ENCODE results near the gene ABCD1. TPM values are rescaled to one million over a fixed set of nuclear protein-coding genes. Genes with fewer than 3 reads are reported as not detected.

ABCD1 gene
- total RNA-seq, 1 experiment from 2014 or later = 3.5 TPM

- DNase-seq (ENCODE audit: unreplicated experiment) = no peak
- no TSS peak for BruUV-seq (replicated peaks)
- Mint-ChIP-seq H3K27me3 (ENCODE audit: insufficient read depth, unreplicated experiment) (no peaks in the 10 kb centered on the region), H3K4me1 (ENCODE audit: insufficient read depth, unreplicated experiment) (peaks cover 8% of the 10 kb centered on the region), H3K36me3 (ENCODE audit: insufficient read depth, unreplicated experiment) (no peaks in the 10 kb centered on the region), H3K4me3 (ENCODE audit: unreplicated experiment) (no peak overlapping the region), H3K9me3 (ENCODE audit: unreplicated experiment) (peaks cover 7% of the 10 kb centered on the region), H3K27ac (ENCODE audit: low read depth, unreplicated experiment) (no peak overlapping the region)
- CTCF ChIA-PET = interaction anchor here (0.6 to 1.0 kb wide), 2 partner anchors 9 to 12 kb away, joined by 3 read pairs; no protein-coding TSS in a partner anchor
- intact Hi-C loops (cut with micrococcal nuclease) = no loop called here
- POLR2A ChIA-PET = no interaction called here
- TF ChIP-seq CTCF (IDR thresholded peaks at IDR 0.05; ENCODE audit: unreplicated experiment) = no peak
Observed at GRCh38 chrX:153736071-153736820, 11.6 kb downstream of the ABCD1 start.

- Mint-ChIP-seq H3K9me3 (ENCODE audit: unreplicated experiment) (peaks cover 7% of the 10 kb centered on the region), H3K4me3 (ENCODE audit: unreplicated experiment) (no peak overlapping the region), H3K27ac (ENCODE audit: low read depth, unreplicated experiment) (no peak overlapping the region), H3K36me3 (ENCODE audit: insufficient read depth, unreplicated experiment) (no peaks in the 10 kb centered on the region), H3K4me1 (ENCODE audit: insufficient read depth, unreplicated experiment) (peaks cover under 1% of the 10 kb centered on the region), H3K27me3 (ENCODE audit: insufficient read depth, unreplicated experiment) (no peaks in the 10 kb centered on the region)
- BruUV-seq (replicated peaks) = no TSS peak
- DNase-seq (ENCODE audit: unreplicated experiment) = no peak
- intact Hi-C loops (cut with micrococcal nuclease) = no loop called here
- ChIA-PET POLR2A (no interaction called here), CTCF (interaction anchor here (0.7 kb wide), 1 partner anchor 803 kb away, joined by 4 read pairs; no protein-coding TSS in a partner anchor)
- TF ChIP-seq CTCF (IDR thresholded peaks at IDR 0.05; ENCODE audit: unreplicated experiment) = no peak
Observed at GRCh38 chrX:153736871-153737441, 12.3 kb downstream of the ABCD1 start.

GRCh38 chrX:153738056-153738605 lies 13.5 kb downstream of the ABCD1 start:
- Mint-ChIP-seq H3K27ac (ENCODE audit: low read depth, unreplicated experiment) (no peak overlapping the region), H3K4me3 (ENCODE audit: unreplicated experiment) (no peak overlapping the region), H3K27me3 (ENCODE audit: insufficient read depth, unreplicated experiment) (no peaks in the 10 kb centered on the region), H3K9me3 (ENCODE audit: unreplicated experiment) (peaks cover 7% of the 10 kb centered on the region), H3K36me3 (ENCODE audit: insufficient read depth, unreplicated experiment) (no peaks in the 10 kb centered on the region), H3K4me1 (ENCODE audit: insufficient read depth, unreplicated experiment) (no peaks in the 10 kb centered on the region)
- CTCF ChIA-PET = interaction anchor here (0.7 kb wide), 1 partner anchor 804 kb away, joined by 4 read pairs; no protein-coding TSS in a partner anchor
- TF ChIP-seq CTCF (IDR thresholded peaks at IDR 0.05; ENCODE audit: unreplicated experiment) = no peak
- no peak for DNase-seq (ENCODE audit: unreplicated experiment)
- intact Hi-C loops (cut with micrococcal nuclease) = no loop called here
- BruUV-seq (replicated peaks) = no TSS peak
- POLR2A ChIA-PET = no interaction called here

- CTCF ChIA-PET = interaction anchor here (0.6 to 0.8 kb wide), 2 partner anchors 13 to 54 kb away, joined by 3 read pairs; partner anchors contain the start of genes IDH3G and SSR4
- Mint-ChIP-seq H3K27ac (ENCODE audit: low read depth, unreplicated experiment) (no peak overlapping the region), H3K36me3 (ENCODE audit: insufficient read depth, unreplicated experiment) (peaks cover 3% of the 10 kb centered on the region), H3K4me3 (ENCODE audit: unreplicated experiment) (no peak overlapping the region), H3K4me1 (ENCODE audit: insufficient read depth, unreplicated experiment) (no peaks in the 10 kb centered on the region), H3K9me3 (ENCODE audit: unreplicated experiment) (peaks cover 7% of the 10 kb centered on the region), H3K27me3 (ENCODE audit: insufficient read depth, unreplicated experiment) (no peaks in the 10 kb centered on the region)
- intact Hi-C loops (cut with micrococcal nuclease) = no loop called here
- DNase-seq (ENCODE audit: unreplicated experiment) = peak; percentile 63
- BruUV-seq (replicated peaks) = no TSS peak
- POLR2A ChIA-PET = interaction anchor here (0.5 to 0.8 kb wide), 2 partner anchors 17 to 137 kb away, joined by 3 read pairs; no protein-coding TSS in a partner anchor
- TF ChIP-seq CTCF (IDR thresholded peaks at IDR 0.05; ENCODE audit: unreplicated experiment) = no peak
Observed at GRCh38 chrX:153739754-153740486, 15.3 kb downstream of the ABCD1 start.

Measured in MCF 10A (cell line).